Stimulated activated CD4-positive, alpha-beta T cell treated with anti-CD3 and anti-CD28 coated beads, Interleukin-15, amount 100 ng/mL, for 24 hours (primary cell): ENCODE data around the gene CD19.
"Not testable (repeated sequence)": the region's sequence is repeated elsewhere in the genome, so short reads cannot be mapped to it uniquely, and the experiment has no call there.

ENCODE experiments used
- DNase-seq: peaks from one replicate; pipeline ENCODE4 v3.0.0-alpha.2; 2020

The CD19 gene

GRCh38 chr16:28931801-28932225, at the start of gene CD19:
TSS of gene CD19 (plus strand) at chr16:28931971. CDS start at chr16:28932001, 30 bp downstream.
- no peak for DNase-seq

- no peak for DNase-seq
Observed at GRCh38 chr16:28882551-28883160, 49.1 kb upstream of the CD19 start.

- no peak for DNase-seq
Observed at GRCh38 chr16:28883221-28883996, 48.4 kb upstream of the CD19 start.

- no peak for DNase-seq
Observed at GRCh38 chr16:28884045-28884444, 47.7 kb upstream of the CD19 start.

- no peak for DNase-seq
Observed at GRCh38 chr16:28886945-28887344, 44.8 kb upstream of the CD19 start.

GRCh38 chr16:28890355-28890754, 41.4 kb upstream of the CD19 start:
- DNase-seq, result not testable (repeated sequence)

GRCh38 chr16:28891964-28892890, 39.5 kb upstream of the CD19 start:
- DNase-seq, result no peak

GRCh38 chr16:28893291-28893690, 38.5 kb upstream of the CD19 start:
- no peak for DNase-seq

- DNase-seq, result no peak
Observed at GRCh38 chr16:28895609-28896008, 36.2 kb upstream of the CD19 start.

GRCh38 chr16:28897826-28898225, 33.9 kb upstream of the CD19 start:
- DNase-seq, result no peak

GRCh38 chr16:28898266-28898665, 33.5 kb upstream of the CD19 start:
- no peak for DNase-seq

- DNase-seq, result no peak
Observed at GRCh38 chr16:28898942-28899341, 32.8 kb upstream of the CD19 start.

GRCh38 chr16:28899882-28900590, 31.7 kb upstream of the CD19 start:
- DNase-seq, result no peak

GRCh38 chr16:28900601-28901000, 31.2 kb upstream of the CD19 start:
- no peak for DNase-seq

- no peak for DNase-seq
Observed at GRCh38 chr16:28901862-28902261, 29.9 kb upstream of the CD19 start.

GRCh38 chr16:28902909-28903308, 28.9 kb upstream of the CD19 start:
- no peak for DNase-seq

GRCh38 chr16:28903344-28904042, 28.3 kb upstream of the CD19 start:
- DNase-seq, result no peak

- DNase-seq, result no peak
Observed at GRCh38 chr16:28904363-28904762, 27.4 kb upstream of the CD19 start.

GRCh38 chr16:28904828-28905227, 26.9 kb upstream of the CD19 start:
- DNase-seq, result no peak

GRCh38 chr16:28905229-28905754, 26.5 kb upstream of the CD19 start:
- DNase-seq, result no peak

GRCh38 chr16:28905800-28906372, 25.9 kb upstream of the CD19 start:
- no peak for DNase-seq
